GM10266 (cell line): Measurements from ENCODE around the gene KMT2D.

ENCODE experiments used
- DNase-seq: peaks from one replicate; pipeline ENCODE4 v3.0.0; 2012; ENCODE audit errors: extremely low spot score
- TF ChIP-seq, protein P1 (sequence below): IDR thresholded peaks from 2 replicates; pipeline ENCODE4 v1.5.1; 2012; ENCODE audit warnings: mild to moderate bottlenecking, low read depth; ENCODE audit not compliant: control insufficient read depth, insufficient read depth; ENCODE audit errors: missing control alignments

KMT2D gene

GRCh38 chr12:49046129-49046895 lies 14.3 kb downstream of the KMT2D start:
- TF ChIP-seq, protein P1, sequence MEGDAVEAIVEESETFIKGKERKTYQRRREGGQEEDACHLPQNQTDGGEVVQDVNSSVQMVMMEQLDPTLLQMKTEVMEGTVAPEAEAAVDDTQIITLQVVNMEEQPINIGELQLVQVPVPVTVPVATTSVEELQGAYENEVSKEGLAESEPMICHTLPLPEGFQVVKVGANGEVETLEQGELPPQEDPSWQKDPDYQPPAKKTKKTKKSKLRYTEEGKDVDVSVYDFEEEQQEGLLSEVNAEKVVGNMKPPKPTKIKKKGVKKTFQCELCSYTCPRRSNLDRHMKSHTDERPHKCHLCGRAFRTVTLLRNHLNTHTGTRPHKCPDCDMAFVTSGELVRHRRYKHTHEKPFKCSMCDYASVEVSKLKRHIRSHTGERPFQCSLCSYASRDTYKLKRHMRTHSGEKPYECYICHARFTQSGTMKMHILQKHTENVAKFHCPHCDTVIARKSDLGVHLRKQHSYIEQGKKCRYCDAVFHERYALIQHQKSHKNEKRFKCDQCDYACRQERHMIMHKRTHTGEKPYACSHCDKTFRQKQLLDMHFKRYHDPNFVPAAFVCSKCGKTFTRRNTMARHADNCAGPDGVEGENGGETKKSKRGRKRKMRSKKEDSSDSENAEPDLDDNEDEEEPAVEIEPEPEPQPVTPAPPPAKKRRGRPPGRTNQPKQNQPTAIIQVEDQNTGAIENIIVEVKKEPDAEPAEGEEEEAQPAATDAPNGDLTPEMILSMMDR: no peak
- DNase-seq: no peak

DNA sequence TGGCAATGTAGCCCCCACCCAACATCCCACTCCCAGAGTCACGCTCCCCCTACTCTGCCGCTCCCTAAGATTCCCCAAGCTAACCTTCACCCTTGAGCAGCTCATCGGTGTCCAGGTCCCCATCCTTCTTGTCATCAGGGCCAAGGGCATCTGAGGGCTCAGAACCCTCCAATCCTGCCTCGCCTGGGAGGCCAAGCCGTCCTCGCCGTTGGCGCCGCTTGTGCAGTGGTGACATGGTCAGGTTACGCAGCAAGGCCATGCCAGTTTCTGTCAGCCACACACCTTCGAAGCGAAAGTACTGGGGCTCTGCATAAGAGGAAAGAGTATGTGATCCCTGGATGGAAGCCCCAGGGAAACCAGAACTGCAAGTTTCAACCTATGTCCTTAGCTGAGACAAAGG lies 15.9 kb downstream of the KMT2D start:
- no peak for DNase-seq
- TF ChIP-seq, protein P1: no peak

DNA sequence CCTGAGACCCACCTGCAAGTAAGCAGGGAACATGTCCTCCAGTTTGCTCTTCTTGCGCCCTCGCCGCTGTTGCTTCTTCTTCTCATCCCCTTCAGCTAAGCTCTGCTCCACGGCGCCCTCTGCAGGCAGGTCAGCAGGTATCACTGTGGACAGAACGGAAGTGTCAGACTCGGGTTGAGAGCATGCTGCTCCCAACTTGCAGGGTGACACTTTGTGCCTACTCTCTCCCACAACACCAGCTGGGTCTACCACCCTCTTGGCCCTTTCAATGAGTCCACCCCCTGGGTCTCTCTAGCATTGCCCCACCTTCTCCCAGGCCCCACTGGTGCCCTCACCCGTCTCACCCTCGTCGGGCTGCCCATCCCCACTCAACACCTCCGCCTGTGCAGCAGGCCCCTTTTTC lies 16.7 kb downstream of the KMT2D start:
- DNase-seq: peak; percentile 89
- TF ChIP-seq, protein P1: peak; percentile 82

DNA sequence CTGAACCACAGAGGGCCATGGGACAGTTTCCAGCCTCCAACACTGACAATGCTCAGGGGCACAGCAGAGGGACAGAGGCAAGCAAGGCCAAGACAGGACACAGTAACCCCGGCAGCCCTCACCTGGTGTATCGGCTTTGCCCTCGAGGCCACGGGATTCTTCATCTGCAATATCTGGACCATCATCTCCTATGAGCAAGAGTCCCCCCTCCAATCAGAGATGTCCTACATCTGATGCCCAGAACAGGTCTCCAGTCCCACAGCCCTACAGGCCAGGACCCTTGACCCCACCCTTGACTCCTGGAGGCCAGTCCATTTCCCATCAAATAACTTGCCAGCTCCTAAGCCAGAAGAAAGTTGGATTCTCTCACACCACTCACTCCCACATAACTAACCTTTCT lies 17.4 kb downstream of the KMT2D start:
- TF ChIP-seq, protein P1: no peak
- DNase-seq: no peak

DNA sequence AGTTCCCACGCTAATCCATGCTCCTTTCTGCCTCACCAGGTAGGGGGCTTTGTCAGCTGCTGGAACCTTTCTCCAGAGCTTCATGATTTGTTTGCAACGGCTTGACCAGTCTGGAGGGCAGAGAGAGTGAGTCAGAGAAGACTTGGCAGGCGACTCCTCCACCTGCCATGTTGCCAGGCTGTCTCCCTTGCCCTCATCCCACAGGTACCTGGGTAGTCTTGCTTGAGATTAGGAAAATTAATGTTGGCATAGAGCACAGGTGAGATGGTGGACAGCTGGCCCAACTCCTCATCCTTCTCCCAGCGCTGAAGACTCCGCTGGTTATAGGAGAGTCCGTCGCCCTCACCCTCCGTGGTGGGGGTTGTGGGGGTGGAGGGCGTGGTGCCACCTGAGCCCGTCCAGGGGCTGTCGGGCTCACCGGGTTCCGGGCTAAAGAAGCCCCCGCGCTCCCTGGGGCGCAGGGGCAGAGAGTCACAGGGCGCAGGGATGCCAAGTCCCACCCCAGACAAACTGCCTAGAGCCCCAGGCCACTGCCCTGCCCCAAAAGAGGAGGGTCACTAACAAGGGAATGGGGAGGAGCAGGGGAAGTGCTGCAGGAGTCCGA lies 18.6 kb downstream of the KMT2D start:
- TF ChIP-seq, protein P1: no peak
- no peak for DNase-seq

- no peak for DNase-seq
- TF ChIP-seq, protein P1: no peak
Measured at GRCh38 chr12:49041036-49041880, 19.3 kb downstream of the KMT2D start.
